ENCODE measurements around the gene HM13.
A peak's percentile ranks its signal among the peaks of the same experiment; 100 is the strongest.

Gene HM13

GRCh38 chr20:31474758-31475427 is 39.3 kb upstream of the HM13 start, which contains the start of the genes DEFB124 and REM1:
Gene DEFB124, minus strand, starts transcription at chr20:31475127. Its CDS starts 2,114 bp downstream, at chr20:31473013.
Gene REM1, plus strand, starts transcription at chr20:31475288. Its CDS starts 1,158 bp downstream, at chr20:31476446.
- H3K36me3 ChIP-seq = no peaks in the 10 kb centered on the region
- peak; percentile 43 to 75 for DNase-seq
- H3K27ac ChIP-seq = peak within 1 kb of the TSS; percentile 76 to 82
- H3K27me3 ChIP-seq = no peaks in the 10 kb centered on the region
- no peaks in the 10 kb centered on the region for H3K9me3 ChIP-seq
- H3K4me3 ChIP-seq = peak within 1 kb of the TSS; percentile 57 to 75
- peaks cover 0 to 29% (median 19%) of the 10 kb centered on the region in 4 donors for H3K4me1 ChIP-seq
- no peak for TF ChIP-seq CTCF (IDR thresholded peaks at IDR 0.05)
- intact Hi-C loops (cut with DNase I; ENCODE audit: low total_unique reads) = no loop called here

- peaks cover 0 to 29% (median 19%) of the 10 kb centered on the region in 4 donors for H3K4me1 ChIP-seq
- no peaks in the 10 kb centered on the region for H3K36me3 ChIP-seq
- intact Hi-C loops (cut with DNase I; ENCODE audit: low total_unique reads) = no loop called here
- peak overlapping the region; percentile 57 to 75 for H3K4me3 ChIP-seq
- H3K27ac ChIP-seq = peak overlapping the region; percentile 76 to 82
- no peak for TF ChIP-seq CTCF (IDR thresholded peaks at IDR 0.05)
- DNase-seq = no peak
- H3K9me3 ChIP-seq = no peaks in the 10 kb centered on the region
- H3K27me3 ChIP-seq = no peaks in the 10 kb centered on the region
Measured at GRCh38 chr20:31475472-31476293, 38.6 kb upstream of the HM13 start.

- TF ChIP-seq CTCF (IDR thresholded peaks at IDR 0.05) = no peak
- H3K27ac ChIP-seq = peak overlapping the region in 1 of 2 donors; percentile 82
- no peak for DNase-seq
Measured at GRCh38 chr20:31476294-31476585, 38.0 kb upstream of the HM13 start.

GRCh38 chr20:31476643-31477215 is 37.5 kb upstream of the HM13 start:
- peak overlapping the region in 1 of 2 donors; percentile 82 for H3K27ac ChIP-seq
- no peak for DNase-seq
- no peak overlapping the region for H3K4me3 ChIP-seq

More at GRCh38 chr20:31476294-31476585, 38.0 kb upstream of the HM13 start:
- Histone ChIP-seq H3K9me3 (no peaks in the 10 kb centered on the region), H3K36me3 (no peaks in the 10 kb centered on the region), H3K27me3 (no peaks in the 10 kb centered on the region), H3K4me1 (peaks cover 0 to 29% (median 19%) of the 10 kb centered on the region in 4 donors), H3K4me3 (peak overlapping the region; percentile 57 to 75)
- intact Hi-C loops (cut with DNase I; ENCODE audit: low total_unique reads) = no loop called here

More at GRCh38 chr20:31476643-31477215, 37.5 kb upstream of the HM13 start:
- no peaks in the 10 kb centered on the region for H3K9me3 ChIP-seq
- TF ChIP-seq CTCF (IDR thresholded peaks at IDR 0.05) = no peak
- H3K4me1 ChIP-seq = peaks cover 0 to 29% (median 19%) of the 10 kb centered on the region in 4 donors
- intact Hi-C loops (cut with DNase I; ENCODE audit: low total_unique reads) = no loop called here
- H3K36me3 ChIP-seq = no peaks in the 10 kb centered on the region
- H3K27me3 ChIP-seq = no peaks in the 10 kb centered on the region

Data from tibial artery (tissue), 4 donors.